PFSK-1 (cell line): ENCODE data around the gene APOH. TPM values are rescaled to one million over a fixed set of nuclear protein-coding genes. Genes with fewer than 3 reads are reported as not detected.
A peak's percentile ranks its signal among the peaks of the same experiment; 100 is the strongest.

Experiments used
- FOXP2 ChIP-seq: optimal IDR thresholded peaks from 2 replicates; pipeline ENCODE3; 2011; ENCODE audit warnings: borderline replicate concordance, control low read depth, inconsistent platforms; ENCODE audit not compliant: insufficient read depth; ENCODE audit errors: extremely low read length, extremely low read depth
- POLR2AphosphoS5 ChIP-seq: IDR thresholded peaks from 2 replicates; pipeline ENCODE4 v1.6.1; 2012; ENCODE audit warnings: low read depth, mild to moderate bottlenecking, control low read depth, low read length, moderate library complexity
- SIN3A ChIP-seq: IDR thresholded peaks from 2 replicates; pipeline ENCODE4 v1.6.1; 2012; ENCODE audit warnings: mild to moderate bottlenecking, low read length, moderate library complexity, borderline replicate concordance; ENCODE audit not compliant: insufficient read depth
- TAF1 ChIP-seq: IDR thresholded peaks from 2 replicates; pipeline ENCODE4 v1.6.1; 2012; ENCODE audit warnings: low read length, control low read depth, borderline replicate concordance; ENCODE audit not compliant: insufficient read depth
- polyA plus RNA-seq: library from polyadenylated mRNA; unstranded; fragments of >200 nt; gene quantifications from one replicate; pipeline ENCODE4 v1.2.1, GENCODE V29; 2012; ENCODE audit warnings: low read depth, missing spikeins; ENCODE audit not compliant: insufficient read length
- TF ChIP-seq, protein P1 (sequence below), 2 experiments: IDR thresholded peaks; 2 replicates each; pipeline versions ENCODE4 v1.6.1 to v1.8.0; 2011 to 2012; ENCODE audit warnings: low read depth in 2 of 2, low read length in 2 of 2, control low read depth in 1 of 2, inconsistent platforms in 1 of 2, mild to moderate bottlenecking in 1 of 2, moderate library complexity in 1 of 2; ENCODE audit not compliant: insufficient read depth in 1 of 2

Gene APOH, protein sequence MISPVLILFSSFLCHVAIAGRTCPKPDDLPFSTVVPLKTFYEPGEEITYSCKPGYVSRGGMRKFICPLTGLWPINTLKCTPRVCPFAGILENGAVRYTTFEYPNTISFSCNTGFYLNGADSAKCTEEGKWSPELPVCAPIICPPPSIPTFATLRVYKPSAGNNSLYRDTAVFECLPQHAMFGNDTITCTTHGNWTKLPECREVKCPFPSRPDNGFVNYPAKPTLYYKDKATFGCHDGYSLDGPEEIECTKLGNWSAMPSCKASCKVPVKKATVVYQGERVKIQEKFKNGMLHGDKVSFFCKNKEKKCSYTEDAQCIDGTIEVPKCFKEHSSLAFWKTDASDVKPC
- polyA plus RNA-seq, result not detected

DNA sequence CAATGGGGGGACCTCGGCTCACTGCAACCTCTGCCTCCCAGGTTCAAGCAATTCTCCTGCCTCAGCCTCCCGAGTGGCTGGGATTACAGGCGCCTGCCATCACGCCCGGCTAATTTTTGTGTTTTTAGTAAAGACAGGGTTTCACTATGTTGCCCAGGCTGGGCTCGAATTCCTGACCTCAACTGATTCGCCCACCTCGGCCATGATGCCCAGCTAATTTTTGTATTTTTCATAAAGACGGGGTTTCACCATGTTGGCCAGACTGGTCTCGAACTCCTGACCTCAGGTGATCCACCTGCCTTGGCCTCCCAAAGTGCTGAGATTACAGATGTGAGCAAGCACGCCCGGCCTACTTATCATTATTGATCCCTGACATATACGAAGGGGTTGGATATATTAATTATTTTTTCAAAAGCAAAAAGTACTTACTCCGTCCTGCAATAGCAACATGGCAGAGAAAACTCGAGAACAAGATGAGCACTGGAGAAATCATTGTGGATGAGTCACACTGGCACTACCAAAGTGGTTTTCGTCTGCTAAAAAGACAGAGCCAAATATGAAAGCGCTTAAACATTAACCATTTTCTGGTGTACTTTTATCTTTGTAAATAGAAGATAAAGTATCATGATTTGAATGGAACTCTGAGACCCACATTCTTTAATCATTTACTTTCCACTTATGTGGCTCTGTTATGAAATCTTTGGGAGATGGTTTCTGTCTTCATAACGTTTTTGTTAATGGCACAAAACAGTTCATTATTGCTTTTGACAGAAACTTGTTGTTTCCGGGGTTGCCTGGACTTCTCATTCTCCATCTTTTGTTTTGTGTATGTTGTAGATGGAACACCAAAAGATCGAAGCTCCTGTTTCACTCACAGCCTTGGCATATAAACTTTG, at the start of gene APOH:
Gene APOH, minus strand, starts transcription at position 529 of the 896 bp plus-strand sequence. Its CDS starts 36 bp downstream, at position 493.
- TF ChIP-seq SIN3A (no peak), POLR2AphosphoS5 (no peak), TAF1 (no peak)
- TF ChIP-seq, protein P1, sequence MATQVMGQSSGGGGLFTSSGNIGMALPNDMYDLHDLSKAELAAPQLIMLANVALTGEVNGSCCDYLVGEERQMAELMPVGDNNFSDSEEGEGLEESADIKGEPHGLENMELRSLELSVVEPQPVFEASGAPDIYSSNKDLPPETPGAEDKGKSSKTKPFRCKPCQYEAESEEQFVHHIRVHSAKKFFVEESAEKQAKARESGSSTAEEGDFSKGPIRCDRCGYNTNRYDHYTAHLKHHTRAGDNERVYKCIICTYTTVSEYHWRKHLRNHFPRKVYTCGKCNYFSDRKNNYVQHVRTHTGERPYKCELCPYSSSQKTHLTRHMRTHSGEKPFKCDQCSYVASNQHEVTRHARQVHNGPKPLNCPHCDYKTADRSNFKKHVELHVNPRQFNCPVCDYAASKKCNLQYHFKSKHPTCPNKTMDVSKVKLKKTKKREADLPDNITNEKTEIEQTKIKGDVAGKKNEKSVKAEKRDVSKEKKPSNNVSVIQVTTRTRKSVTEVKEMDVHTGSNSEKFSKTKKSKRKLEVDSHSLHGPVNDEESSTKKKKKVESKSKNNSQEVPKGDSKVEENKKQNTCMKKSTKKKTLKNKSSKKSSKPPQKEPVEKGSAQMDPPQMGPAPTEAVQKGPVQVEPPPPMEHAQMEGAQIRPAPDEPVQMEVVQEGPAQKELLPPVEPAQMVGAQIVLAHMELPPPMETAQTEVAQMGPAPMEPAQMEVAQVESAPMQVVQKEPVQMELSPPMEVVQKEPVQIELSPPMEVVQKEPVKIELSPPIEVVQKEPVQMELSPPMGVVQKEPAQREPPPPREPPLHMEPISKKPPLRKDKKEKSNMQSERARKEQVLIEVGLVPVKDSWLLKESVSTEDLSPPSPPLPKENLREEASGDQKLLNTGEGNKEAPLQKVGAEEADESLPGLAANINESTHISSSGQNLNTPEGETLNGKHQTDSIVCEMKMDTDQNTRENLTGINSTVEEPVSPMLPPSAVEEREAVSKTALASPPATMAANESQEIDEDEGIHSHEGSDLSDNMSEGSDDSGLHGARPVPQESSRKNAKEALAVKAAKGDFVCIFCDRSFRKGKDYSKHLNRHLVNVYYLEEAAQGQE (IDR thresholded peaks at IDR 0.05; ENCODE audit: insufficient read depth in 1 of 2, low read depth in 2 of 2, low read length in 2 of 2), result no peak

DNA sequence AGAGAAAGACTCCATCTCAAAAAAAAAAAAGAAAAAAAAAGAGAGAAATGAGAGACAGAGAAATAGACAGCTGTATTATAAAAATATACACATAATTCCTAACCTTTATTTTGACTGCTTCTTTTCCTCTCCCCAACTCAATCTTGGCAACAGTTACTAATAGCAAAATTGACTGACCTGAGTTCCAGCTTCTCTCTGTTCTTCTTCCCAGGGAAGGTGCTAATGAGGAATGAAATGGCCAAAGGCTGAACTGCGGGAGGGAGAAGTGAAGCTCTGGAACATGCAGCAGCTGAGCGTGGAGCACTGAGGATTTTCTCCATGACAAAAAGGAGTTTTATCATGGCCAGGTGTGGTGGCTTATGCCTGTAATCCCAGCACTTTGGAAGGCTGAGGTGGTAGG, 48.0 kb upstream of the APOH start:
- TF ChIP-seq FOXP2 (no peak), TAF1 (no peak), POLR2AphosphoS5 (no peak), SIN3A (no peak)
- TF ChIP-seq, protein P1 (IDR thresholded peaks at IDR 0.05; ENCODE audit: insufficient read depth in 1 of 2, low read depth in 2 of 2, low read length in 2 of 2), result no peak

DNA sequence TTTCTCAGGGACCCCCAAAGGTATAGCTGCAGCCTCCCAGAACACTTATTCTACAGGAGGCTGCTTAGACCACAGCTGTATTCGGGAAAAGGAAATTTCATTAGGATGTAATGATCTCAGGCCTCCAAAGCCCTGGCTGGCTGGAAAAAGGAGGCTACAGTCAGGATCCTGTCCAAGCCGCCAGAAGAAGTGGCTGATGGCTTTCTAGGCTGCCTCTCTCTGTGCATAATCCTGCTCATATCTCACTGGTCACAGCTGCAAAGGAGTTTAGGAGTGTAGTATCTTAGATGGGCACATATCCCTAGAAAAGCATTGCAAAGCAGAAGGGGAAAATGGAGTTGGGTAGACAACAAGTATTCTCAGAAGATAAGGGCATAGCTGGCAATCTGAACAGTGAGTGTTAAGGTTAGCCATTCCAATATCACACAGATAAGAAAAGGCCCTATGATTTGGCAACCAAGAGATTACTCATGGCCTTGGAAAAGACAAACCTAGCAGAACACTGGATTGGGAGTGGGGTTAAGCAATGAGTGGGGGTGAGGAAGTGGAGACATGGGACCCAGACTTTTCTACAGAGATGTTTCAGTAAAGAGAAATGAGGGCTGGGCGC, 47.2 kb upstream of the APOH start:
- TF ChIP-seq POLR2AphosphoS5 (no peak), FOXP2 (no peak), SIN3A (no peak), TAF1 (no peak)
- TF ChIP-seq, protein P1 (IDR thresholded peaks at IDR 0.05; ENCODE audit: insufficient read depth in 1 of 2, low read depth in 2 of 2, low read length in 2 of 2), result no peak

DNA sequence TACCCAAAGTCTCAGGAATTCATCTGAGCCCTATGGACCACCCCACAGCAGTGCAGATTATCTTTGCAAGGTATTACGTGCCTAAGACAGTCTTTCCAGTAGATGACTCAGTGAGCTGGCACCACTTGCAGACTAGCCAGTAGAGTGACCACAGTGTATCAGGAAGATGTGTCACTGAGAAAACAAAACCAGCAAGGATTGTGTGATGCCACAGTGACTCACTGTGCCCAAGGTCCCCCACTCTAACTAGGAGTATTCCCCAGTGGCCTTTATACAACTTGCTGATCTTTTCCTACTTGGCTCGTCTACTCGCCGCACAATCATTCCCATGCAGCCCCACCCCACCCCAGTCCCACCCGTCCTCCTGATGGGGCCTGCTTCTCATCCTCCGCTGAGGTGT, 46.4 kb upstream of the APOH start:
- TF ChIP-seq, protein P1 (IDR thresholded peaks at IDR 0.05; ENCODE audit: insufficient read depth in 1 of 2, low read depth in 2 of 2, low read length in 2 of 2), result 0 out of 4 replicates have a peak, but pooled peaks of 1 of the 2 experiments have one; percentile 36
- TF ChIP-seq FOXP2, result no peak
- no peak for TF ChIP-seq POLR2AphosphoS5
- TF ChIP-seq SIN3A, result no peak
- no peak for TF ChIP-seq TAF1
